ENCODE data around the gene TMEM222.
"Not testable (repeated sequence)": the region's sequence is repeated elsewhere in the genome, so short reads cannot be mapped to it uniquely, and the experiment has no call there.

The TMEM222 gene

GRCh38 chr1:27380766-27381733, 59.1 kb downstream of the TMEM222 start:
- Histone ChIP-seq H3K9ac (ENCODE audit: low read length) (no peak overlapping the region), H3K4me3 (ENCODE audit: low read length) (no peak overlapping the region), H3K36me3 (ENCODE audit: control insufficient read depth, insufficient read depth, low read length) (no peaks in the 10 kb centered on the region), H3K9me3 (ENCODE audit: control insufficient read depth, low read length) (no peaks in the 10 kb centered on the region), H3K27me3 (ENCODE audit: control insufficient read depth, insufficient read depth, low read length) (peaks cover 14% of the 10 kb centered on the region), H3K4me1 (ENCODE audit: control insufficient read depth, insufficient read depth, low read length) (peaks cover 20% of the 10 kb centered on the region)

GRCh38 chr1:27381969-27382762, 60.2 kb downstream of the TMEM222 start:
- H3K4me3 ChIP-seq (ENCODE audit: low read length) = no peak overlapping the region
- peaks cover 20% of the 10 kb centered on the region for H3K4me1 ChIP-seq (ENCODE audit: control insufficient read depth, insufficient read depth, low read length)

GRCh38 chr1:27383039-27383605, 61.2 kb downstream of the TMEM222 start, which contains the start of gene CD164L2:
Gene CD164L2 (minus strand): TSS chr1:27383333. CDS start chr1:27383239, 94 bp downstream.
- peaks cover 20% of the 10 kb centered on the region for H3K4me1 ChIP-seq (ENCODE audit: control insufficient read depth, insufficient read depth, low read length)
- H3K4me3 ChIP-seq (ENCODE audit: low read length) = no peak within 1 kb of the TSS
- peaks cover 14% of the 10 kb centered on the region for H3K27me3 ChIP-seq (ENCODE audit: control insufficient read depth, insufficient read depth, low read length)

More at GRCh38 chr1:27381969-27382762, 60.2 kb downstream of the TMEM222 start:
- Histone ChIP-seq H3K27me3 (ENCODE audit: control insufficient read depth, insufficient read depth, low read length) (peaks cover 14% of the 10 kb centered on the region), H3K36me3 (ENCODE audit: control insufficient read depth, insufficient read depth, low read length) (no peaks in the 10 kb centered on the region), H3K9ac (ENCODE audit: low read length) (no peak overlapping the region), H3K9me3 (ENCODE audit: control insufficient read depth, low read length) (no peaks in the 10 kb centered on the region)

GRCh38 chr1:27383661-27384060, 61.7 kb downstream of the TMEM222 start:
- H3K36me3 ChIP-seq (ENCODE audit: control insufficient read depth, insufficient read depth, low read length) = no peaks in the 10 kb centered on the region
- H3K4me1 ChIP-seq (ENCODE audit: control insufficient read depth, insufficient read depth, low read length) = peaks cover 20% of the 10 kb centered on the region
- H3K27me3 ChIP-seq (ENCODE audit: control insufficient read depth, insufficient read depth, low read length) = peaks cover 14% of the 10 kb centered on the region
- no peak overlapping the region for H3K9ac ChIP-seq (ENCODE audit: low read length)
- no peaks in the 10 kb centered on the region for H3K9me3 ChIP-seq (ENCODE audit: control insufficient read depth, low read length)
- no peak overlapping the region for H3K4me3 ChIP-seq (ENCODE audit: low read length)

More at GRCh38 chr1:27383039-27383605, 61.2 kb downstream of the TMEM222 start, which contains the start of gene CD164L2:
- H3K9me3 ChIP-seq (ENCODE audit: control insufficient read depth, low read length) = no peaks in the 10 kb centered on the region
- H3K9ac ChIP-seq (ENCODE audit: low read length) = no peak within 1 kb of the TSS
- H3K36me3 ChIP-seq (ENCODE audit: control insufficient read depth, insufficient read depth, low read length) = no peaks in the 10 kb centered on the region

- not testable (repeated sequence) for H3K36me3 ChIP-seq (ENCODE audit: control insufficient read depth, insufficient read depth, low read length); H3K9ac ChIP-seq (ENCODE audit: low read length); H3K4me3 ChIP-seq (ENCODE audit: low read length); H3K9me3 ChIP-seq (ENCODE audit: control insufficient read depth, low read length)
- Histone ChIP-seq H3K4me1 (ENCODE audit: control insufficient read depth, insufficient read depth, low read length) (peaks cover 16% of the 10 kb centered on the region), H3K27me3 (ENCODE audit: control insufficient read depth, insufficient read depth, low read length) (peaks cover 14% of the 10 kb centered on the region)
Observed at GRCh38 chr1:27384797-27385196, 62.8 kb downstream of the TMEM222 start.
